GM18868 (cell line): ENCODE results near the gene CRTC1.
"Not testable (repeated sequence)": the region's sequence is repeated elsewhere in the genome, so short reads cannot be mapped to it uniquely, and the experiment has no call there.

Experiments
- ATAC-seq: cut with Tn5 transposase; IDR thresholded peaks from one replicate; pipeline ENCODE4 v1.9.1; 2021; ENCODE audit warnings: mild to moderate bottlenecking, moderate library complexity; ENCODE audit not compliant: unreplicated experiment

Gene CRTC1

GRCh38 chr19:18668744-18669523, 14.5 kb upstream of the CRTC1 start:
- ATAC-seq = no peak

- ATAC-seq = no peak
Measured at GRCh38 chr19:18669524-18669817, 14.0 kb upstream of the CRTC1 start.

GRCh38 chr19:18669883-18670282, 13.6 kb upstream of the CRTC1 start:
- no peak for ATAC-seq

- ATAC-seq = no peak
Measured at GRCh38 chr19:18670312-18670711, 13.2 kb upstream of the CRTC1 start.

DNA sequence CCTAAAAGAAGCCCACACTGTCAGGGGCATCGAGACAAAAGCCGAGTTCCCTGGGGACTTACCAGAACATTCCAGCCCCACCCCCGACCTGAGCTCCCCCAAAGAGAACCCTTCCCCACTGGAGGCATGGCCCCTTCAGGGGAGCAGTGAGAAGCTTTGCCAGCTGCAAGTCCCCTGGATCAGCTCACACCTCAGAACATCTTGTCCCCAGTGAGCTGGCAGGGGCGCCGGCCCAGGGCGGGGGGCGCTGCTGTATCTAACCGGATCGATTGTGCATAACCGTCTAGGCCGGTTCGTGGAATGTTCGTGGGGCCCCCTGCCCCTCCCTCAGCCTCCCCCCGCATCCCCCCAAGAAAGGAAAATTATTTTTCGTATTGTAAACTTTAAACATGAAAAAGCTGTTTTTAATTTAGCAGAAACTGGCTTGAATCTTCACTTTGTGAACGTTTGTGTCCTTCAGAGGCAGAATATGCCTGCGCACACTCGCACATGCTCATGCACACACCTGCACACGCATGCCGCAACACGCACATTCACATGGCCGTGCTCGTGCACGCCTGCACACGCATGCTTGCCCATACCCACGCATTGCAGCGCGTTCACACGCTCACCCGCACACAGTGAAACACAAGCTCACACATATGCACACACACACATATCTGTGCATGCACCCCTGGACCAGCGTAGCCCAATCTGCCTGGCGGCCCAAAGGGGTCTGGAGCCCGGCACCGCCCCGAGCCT, 12.0 kb upstream of the CRTC1 start:
- ATAC-seq = no peak

- ATAC-seq = no peak
Measured at GRCh38 chr19:18672044-18672451, 11.4 kb upstream of the CRTC1 start.

- no peak for ATAC-seq
Measured at GRCh38 chr19:18672606-18673337, 10.7 kb upstream of the CRTC1 start.

GRCh38 chr19:18674616-18675015, 8.9 kb upstream of the CRTC1 start:
- ATAC-seq = no peak

DNA sequence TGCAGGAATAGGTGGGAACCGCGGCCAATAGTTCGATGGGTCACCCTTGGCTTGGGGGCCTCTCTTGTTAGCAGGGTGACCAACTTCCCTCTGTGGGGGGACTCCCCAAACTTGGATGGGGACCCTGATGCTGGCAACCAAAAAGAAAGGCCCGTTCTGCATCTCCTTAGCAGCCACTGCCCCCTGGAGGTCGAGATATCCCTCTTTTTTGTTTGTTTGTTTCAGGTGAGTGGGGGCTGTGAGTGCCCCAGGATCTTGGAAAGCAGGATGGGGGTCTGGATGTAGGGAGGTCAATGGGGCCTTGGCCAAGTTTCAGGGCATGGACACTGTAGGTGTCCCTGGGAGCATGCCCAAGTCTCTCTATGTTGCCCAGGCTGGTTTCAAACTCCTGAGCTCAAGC, 7.7 kb upstream of the CRTC1 start:
- no peak for ATAC-seq

- no peak for ATAC-seq
Measured at GRCh38 chr19:18676692-18677091, 6.8 kb upstream of the CRTC1 start.

DNA sequence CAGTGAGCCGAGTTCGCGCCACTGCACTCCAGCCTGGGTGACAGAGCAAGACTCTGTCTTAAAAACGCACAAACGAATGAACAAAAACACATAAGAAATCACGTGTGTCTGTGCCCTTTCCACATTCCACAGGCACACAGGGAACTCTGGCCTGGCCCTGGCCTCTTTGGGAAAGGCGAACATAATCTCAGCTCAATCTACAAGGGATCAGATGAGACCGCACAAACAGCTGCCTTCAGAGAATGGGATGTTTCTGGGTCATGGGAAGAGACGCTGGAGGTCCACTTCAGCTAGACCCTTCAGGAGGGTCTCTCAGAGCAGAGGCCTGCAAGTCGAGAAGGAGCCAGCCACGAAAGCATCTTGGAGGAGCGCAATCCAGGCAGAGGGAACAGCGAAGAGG, 6.3 kb upstream of the CRTC1 start:
- no peak for ATAC-seq

DNA sequence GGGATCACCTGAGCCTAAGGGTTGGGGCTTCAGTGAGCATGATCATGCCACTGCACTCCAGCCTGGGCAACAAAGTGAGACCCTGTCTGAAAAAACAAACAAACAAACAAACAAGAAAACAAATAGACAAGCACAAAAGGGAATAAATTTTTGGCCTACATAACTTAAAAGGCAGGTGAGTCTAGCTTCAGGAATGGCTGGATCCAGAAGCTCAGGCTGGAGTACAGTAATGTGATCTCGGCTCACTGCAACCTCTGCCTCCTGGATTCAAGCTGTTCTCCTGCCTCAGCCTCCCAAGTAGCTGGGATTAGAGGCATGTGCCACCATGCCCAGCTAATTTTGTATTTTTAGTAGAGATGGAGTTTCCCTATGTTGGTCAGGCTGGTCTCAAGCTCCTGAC, 3.3 kb upstream of the CRTC1 start:
- not testable (repeated sequence) for ATAC-seq

GRCh38 chr19:18682807-18683108, 722 bp upstream of the CRTC1 start:
- ATAC-seq = no peak

- no peak for ATAC-seq
Measured at GRCh38 chr19:18683958-18684641, 620 bp downstream of the CRTC1 start.

DNA sequence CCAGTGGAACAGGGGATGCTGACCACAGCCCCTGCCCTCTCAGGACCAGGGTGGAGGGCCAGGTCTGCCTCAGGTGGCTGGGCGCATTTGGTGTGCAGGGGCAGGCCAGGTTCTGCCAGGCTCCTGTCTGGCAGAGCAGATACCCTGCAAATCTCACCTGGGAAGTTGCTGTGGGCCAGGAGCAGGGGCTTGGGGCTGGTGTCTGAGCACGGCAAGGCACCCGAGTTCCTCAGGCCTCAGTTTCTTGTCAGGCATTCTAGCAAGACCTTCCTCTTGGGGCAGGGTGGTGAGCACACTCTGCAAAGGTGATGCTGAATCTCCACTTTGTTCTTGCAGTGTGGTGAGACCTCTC, 1.1 kb downstream of the CRTC1 start:
- ATAC-seq = no peak

GRCh38 chr19:18685597-18686190, 2.2 kb downstream of the CRTC1 start:
- no peak for ATAC-seq

DNA sequence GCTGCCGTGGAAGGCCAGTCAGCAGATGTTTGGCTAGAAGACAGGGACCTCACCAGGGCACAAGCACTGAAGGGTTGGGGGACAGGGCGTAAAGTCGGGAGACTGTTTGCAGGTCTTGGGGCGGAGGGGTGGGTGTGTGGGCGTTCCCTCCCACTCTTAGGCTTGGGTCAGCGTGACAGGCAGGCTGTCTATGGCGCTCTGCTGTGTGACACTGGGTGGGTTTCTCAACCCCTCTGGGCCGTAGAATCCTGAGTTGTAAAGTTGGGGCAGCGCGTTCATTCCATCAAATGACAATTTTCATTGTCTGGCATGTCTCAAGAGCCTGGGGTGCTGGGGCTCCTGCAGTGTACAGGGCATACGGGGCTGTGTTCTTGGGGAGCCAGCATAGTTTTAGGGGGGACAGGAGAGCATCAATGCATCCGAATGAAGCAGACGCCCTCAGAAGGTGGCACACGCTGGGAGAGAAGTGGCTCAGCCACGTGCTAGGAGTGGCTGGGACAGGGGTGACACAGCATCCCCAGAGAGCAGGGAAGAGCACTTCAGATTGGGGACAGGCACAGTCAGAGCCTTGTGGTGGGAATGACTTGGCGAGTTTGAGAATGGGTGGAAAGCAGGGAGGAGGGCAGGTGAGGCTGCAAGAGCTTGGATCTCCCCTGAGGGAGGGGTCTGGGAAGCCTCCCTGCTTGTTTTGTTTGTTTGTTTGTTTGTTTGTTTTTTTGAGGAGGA, 4.4 kb downstream of the CRTC1 start:
- ATAC-seq = no peak

DNA sequence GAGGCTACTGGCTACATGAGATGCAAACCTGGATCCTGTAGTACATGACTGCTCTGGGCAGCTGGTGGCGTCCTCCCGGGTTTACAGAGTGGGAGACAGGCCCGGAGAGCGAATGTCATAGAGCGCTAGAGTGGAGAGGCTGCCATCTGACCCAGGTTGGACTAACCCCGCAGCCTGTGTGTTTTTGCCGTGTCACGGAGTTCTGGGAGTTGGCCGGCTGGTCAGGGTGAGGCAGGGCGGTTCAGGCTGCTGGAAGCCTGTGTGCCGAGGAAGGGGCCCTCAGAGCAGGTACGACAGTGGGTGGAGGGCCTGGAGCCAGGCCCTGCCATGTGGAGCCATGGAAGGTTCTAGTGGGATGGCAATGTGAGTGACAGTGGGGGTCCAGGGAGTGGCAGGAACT, 12.5 kb downstream of the CRTC1 start:
- ATAC-seq = no peak

DNA sequence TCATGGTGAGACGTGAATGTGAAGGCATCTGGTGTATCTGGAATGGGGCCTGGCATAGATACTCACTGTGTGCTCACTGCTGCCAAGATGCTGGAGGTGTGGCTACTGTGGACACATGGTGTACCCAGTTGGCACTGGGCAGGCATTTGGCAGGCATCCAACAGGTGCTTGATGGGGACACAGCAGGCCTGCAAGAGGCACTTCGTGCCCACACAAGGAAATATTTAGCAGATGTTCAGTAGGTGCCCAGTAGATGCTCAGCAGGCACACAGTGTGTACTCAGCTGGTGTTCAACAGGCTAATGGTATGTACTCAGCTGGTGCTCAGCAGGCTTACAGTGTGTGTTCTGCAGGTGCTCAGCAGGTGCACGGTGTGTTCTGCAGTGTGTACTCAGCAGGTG, 14.2 kb downstream of the CRTC1 start:
- no peak for ATAC-seq

GRCh38 chr19:18698321-18699167, 15.1 kb downstream of the CRTC1 start:
- ATAC-seq = no peak
